GM12864 (cell line): ENCODE data around the gene ZRSR2.

Experiments
- DNase-seq: peaks from one replicate; pipeline ENCODE4 v3.0.0-alpha.2; 2011; ENCODE audit warnings: low read depth
- H3K4me3 ChIP-seq: 2 replicates; pipeline ENCODE4 v1.5.1; 2011; ENCODE audit warnings: mild to moderate bottlenecking, low read depth, low read length, control low read depth
- CTCF ChIP-seq: IDR thresholded peaks from 2 replicates; pipeline ENCODE4 v1.5.1; 2011; ENCODE audit warnings: low read depth, mild to moderate bottlenecking, moderate library complexity, low read length, control low read depth, inconsistent platforms; ENCODE audit errors: missing control alignments

ZRSR2 gene

DNA sequence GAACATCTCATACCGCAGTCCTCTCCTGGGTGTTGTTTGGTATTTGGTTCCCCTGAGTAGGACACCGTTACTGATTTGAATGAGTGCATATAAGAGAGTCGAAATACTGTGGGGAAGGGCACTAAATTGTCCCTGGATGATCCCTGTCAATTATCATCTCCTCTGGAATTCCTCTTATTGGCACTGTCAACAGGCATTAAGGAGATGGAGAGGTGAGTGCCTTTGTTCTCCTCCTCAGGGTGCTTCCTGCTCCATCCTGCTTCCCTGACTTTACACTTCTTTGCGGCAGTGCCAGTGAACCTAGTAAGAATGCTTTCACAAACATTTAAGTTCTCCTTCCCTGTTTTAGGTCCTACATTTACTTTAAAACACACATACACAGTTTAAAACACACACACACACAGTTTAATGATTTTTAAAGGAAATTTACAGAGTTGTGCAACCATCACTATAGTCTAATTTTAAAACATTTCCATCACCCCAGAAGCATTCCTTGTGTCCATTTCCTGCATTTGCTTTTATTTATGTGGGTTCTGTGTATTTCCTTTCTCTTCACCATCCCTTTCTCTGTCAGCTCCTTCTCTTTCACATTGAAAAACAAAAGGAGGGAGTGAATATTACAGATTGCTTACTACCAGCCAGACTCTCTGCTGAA is 20.9 kb upstream of the ZRSR2 start:
- no peak for DNase-seq
- TF ChIP-seq CTCF = no peak
- no peak overlapping the region for H3K4me3 ChIP-seq

GRCh38 chrX:15781961-15782699 is 8.2 kb upstream of the ZRSR2 start:
- DNase-seq = peak; percentile 59
- H3K4me3 ChIP-seq = peak overlapping the region; percentile 47
- no peak for TF ChIP-seq CTCF

GRCh38 chrX:15785176-15785750 is 5.0 kb upstream of the ZRSR2 start:
- TF ChIP-seq CTCF = no peak
- H3K4me3 ChIP-seq = no peak overlapping the region
- DNase-seq = no peak

- no peak for DNase-seq
- no peak for TF ChIP-seq CTCF
These were observed 3.4 kb upstream of the ZRSR2 start for GRCh38 chrX:15786915-15787314.

GRCh38 chrX:15790769-15791290 is 546 bp downstream of the ZRSR2 start:
- DNase-seq = no peak
- H3K4me3 ChIP-seq = peak overlapping the region; percentile 69
- no peak for TF ChIP-seq CTCF

More at GRCh38 chrX:15786915-15787314, 3.4 kb upstream of the ZRSR2 start:
- H3K4me3 ChIP-seq = no peak overlapping the region

DNA sequence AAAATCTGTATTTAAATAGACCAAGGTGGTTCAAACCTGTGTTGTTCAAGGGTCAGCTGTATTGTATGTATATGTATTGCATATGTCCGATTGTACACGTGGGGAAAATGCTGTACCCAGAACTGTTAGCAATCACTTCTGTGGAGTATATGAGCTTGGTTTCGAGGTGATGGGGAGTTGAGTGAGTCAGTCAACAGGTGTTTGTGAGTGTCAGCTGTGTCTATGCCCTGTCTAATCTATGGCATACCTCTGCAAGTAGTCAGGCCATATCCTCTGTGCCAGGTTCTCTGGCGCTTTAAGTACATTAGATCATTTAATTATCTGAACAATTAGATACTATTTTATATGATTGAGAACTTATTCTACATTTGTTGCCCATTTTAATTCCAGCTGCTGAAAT is 7.4 kb downstream of the ZRSR2 start:
- no peak overlapping the region for H3K4me3 ChIP-seq
- TF ChIP-seq CTCF = no peak
- DNase-seq = no peak
